HL-60 (cell line): ENCODE data around the gene MLST8.

Experiments used
- CTCF ChIP-seq: IDR thresholded peaks from one replicate; pipeline ENCODE4 v1.5.1; 2011; ENCODE audit warnings: low read length, control low read depth, inconsistent platforms; ENCODE audit not compliant: insufficient read depth
- GABPA ChIP-seq: IDR thresholded peaks from 2 replicates; pipeline ENCODE4 v1.6.1; 2012; ENCODE audit warnings: low read depth

DNA sequence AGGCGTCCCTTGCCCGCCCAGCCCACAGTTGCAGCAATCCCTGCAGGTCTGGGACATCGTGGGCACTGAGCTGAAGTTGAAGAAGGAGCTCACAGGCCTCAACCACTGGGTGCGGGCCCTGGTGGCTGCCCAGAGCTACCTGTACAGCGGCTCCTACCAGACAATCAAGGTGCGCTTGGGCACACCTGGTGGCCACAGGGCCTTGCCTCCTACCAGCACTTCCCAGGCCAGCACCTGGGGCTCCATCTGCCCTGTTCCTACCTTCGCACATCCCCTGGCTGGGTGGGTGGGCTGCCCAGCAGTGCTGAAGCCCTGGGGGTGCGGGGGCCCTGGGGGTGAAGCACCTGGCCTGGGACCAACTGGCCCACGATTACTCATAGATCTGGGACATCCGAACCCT lies 29.8 kb upstream of the MLST8 start:
- TF ChIP-seq CTCF, result no peak
- no peak for TF ChIP-seq GABPA
